ENCODE results near the gene F10.
"Not testable (repeated sequence)": the region's sequence is repeated elsewhere in the genome, so short reads cannot be mapped to it uniquely, and the experiment has no call there.

F10 gene

DNA sequence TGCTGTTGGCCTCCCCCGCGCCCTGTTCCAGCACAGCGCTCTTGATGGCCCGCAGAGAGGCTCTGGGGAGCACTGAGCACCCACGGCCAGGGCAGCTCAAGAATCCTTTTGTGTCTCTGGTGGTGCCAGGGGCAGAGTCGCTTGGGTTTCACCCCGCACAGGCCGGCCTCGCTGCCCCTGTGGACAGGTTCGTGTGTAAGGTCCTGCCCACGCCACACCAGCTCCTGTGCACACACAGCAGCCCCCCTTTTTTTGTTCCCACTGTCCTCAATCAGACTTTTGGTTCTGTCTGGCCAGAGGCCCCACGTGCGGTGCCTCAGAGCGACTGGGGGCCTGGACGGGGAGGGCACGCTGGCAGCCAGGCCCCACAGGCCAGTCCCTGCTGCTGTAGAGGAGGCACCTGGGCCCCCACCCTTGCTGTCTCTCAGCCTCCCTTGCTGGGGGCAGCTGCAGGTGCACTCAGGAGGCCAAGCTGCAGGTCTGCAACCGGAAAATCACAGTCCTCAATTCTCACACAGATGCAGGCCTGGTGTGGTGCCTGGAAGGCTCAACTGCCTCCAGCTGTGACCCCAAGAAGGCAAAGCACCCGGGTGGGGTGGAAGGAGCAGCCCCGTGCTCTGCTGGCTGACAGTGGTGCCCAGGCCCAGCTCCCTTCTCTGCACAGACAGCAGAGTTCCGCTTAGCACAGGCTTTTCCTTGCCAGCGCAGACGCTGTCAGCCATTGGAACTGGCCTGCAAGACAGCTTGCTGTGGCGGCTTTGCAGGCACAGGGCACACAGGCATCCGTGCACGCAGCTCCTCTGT lies 29.6 kb upstream of the F10 start:
- Mint-ChIP-seq H3K4me1 (no peaks in the 10 kb centered on the region), H3K9me3 (no peaks in the 10 kb centered on the region), H3K27ac (no peak overlapping the region), H3K27me3 (peaks cover 18% of the 10 kb centered on the region), H3K36me3 (no peaks in the 10 kb centered on the region), H3K4me3 (no peak overlapping the region)
- ATAC-seq: no peak

GRCh38 chr13:113093580-113094409 lies 28.8 kb upstream of the F10 start:
- H3K27me3 Mint-ChIP-seq: peaks cover 18% of the 10 kb centered on the region
- no peak overlapping the region for H3K27ac Mint-ChIP-seq
- H3K9me3 Mint-ChIP-seq: no peaks in the 10 kb centered on the region
- H3K36me3 Mint-ChIP-seq: no peaks in the 10 kb centered on the region
- no peaks in the 10 kb centered on the region for H3K4me1 Mint-ChIP-seq
- ATAC-seq: no peak
- no peak overlapping the region for H3K4me3 Mint-ChIP-seq

DNA sequence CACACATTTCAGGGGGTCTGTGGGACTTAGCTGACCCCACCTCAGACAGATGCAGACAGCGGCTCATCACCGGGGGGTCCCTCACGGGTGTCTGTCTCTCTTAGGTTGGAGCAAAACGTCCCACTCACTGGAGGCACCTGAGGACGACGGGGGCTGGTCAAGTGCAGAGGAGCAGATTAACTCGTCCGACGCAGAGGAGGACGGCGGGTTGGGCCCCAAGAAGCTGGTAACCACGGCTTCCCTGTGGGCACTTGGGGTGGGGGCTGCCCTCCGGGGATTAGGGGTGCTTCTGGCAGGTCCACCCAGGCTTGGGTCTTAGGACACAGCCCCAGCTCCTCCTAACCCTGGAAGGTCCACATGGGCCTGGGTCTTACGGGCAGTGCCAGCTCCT lies 28.2 kb upstream of the F10 start:
- peaks cover 18% of the 10 kb centered on the region for H3K27me3 Mint-ChIP-seq
- H3K4me3 Mint-ChIP-seq: no peak overlapping the region
- no peak for ATAC-seq
- no peaks in the 10 kb centered on the region for H3K4me1 Mint-ChIP-seq
- no peaks in the 10 kb centered on the region for H3K36me3 Mint-ChIP-seq
- no peaks in the 10 kb centered on the region for H3K9me3 Mint-ChIP-seq
- H3K27ac Mint-ChIP-seq: no peak overlapping the region

- H3K27me3 Mint-ChIP-seq: peaks cover 18% of the 10 kb centered on the region
- no peak overlapping the region for H3K27ac Mint-ChIP-seq
- H3K4me3 Mint-ChIP-seq: no peak overlapping the region
- H3K9me3 Mint-ChIP-seq: no peaks in the 10 kb centered on the region
- H3K4me1 Mint-ChIP-seq: no peaks in the 10 kb centered on the region
- no peaks in the 10 kb centered on the region for H3K36me3 Mint-ChIP-seq
- ATAC-seq: no peak
Observed at GRCh38 chr13:113095146-113096051, 27.2 kb upstream of the F10 start.

DNA sequence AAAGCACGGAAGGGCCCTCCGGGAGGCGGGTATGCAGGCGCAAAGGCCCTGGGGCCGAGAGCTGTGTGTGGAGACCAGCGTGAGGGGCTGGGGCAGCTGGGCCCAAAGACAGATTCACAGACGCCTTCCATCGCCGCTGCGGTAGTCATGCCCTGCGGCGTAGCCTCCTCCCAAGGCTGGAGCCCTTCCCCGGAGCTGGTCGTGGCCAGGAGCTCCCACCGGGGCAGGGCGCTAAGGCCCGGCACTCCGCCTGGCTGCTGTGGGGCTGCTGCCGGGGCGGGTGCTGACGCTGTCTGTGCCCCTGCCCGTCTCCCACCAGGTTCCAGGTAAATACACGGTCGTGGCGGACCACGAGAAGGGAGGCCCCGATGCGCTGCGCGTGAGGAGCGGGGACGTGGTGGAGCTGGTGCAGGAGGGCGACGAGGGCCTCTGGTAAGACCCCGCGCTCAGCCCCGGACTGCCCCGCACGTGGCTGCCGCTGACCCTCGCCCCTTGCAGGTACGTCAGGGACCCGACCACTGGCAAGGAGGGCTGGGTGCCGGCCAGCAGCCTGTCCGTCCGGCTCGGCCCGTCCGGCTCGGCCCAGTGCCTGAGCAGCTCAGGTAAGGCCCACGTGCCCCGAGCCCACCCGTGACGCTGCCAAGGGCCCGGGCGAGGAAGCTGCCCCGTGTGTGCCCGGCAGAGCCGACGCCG lies 26.4 kb upstream of the F10 start:
- Mint-ChIP-seq H3K4me1 (no peaks in the 10 kb centered on the region), H3K9me3 (no peaks in the 10 kb centered on the region), H3K4me3 (no peak overlapping the region), H3K36me3 (no peaks in the 10 kb centered on the region), H3K27me3 (peaks cover 18% of the 10 kb centered on the region), H3K27ac (no peak overlapping the region)
- ATAC-seq: peak; percentile 17

- ATAC-seq: peak; percentile 69
- Mint-ChIP-seq H3K4me1 (no peaks in the 10 kb centered on the region), H3K27me3 (peaks cover 18% of the 10 kb centered on the region), H3K9me3 (no peaks in the 10 kb centered on the region), H3K4me3 (no peak overlapping the region), H3K36me3 (no peaks in the 10 kb centered on the region), H3K27ac (no peak overlapping the region)
Observed at GRCh38 chr13:113096745-113097305, 25.8 kb upstream of the F10 start.

DNA sequence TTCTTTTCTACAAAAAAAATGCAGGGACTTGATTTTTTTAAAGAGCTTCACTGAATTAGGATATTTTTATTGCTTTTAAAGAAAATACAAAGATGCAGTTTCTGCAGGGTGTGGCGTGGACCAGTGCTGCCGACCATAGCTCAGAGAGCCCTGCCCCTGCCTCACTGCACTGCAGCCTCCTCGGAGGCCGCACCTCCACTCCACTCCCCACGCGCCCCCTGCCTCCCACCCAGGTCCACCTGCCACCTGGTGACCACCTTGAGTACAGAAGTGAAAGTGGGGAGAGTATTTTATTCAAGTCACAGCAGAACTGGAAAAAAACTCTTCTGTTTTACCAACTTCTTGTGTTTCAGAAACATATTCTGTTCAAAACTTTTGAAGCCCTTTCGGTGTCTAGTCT lies 24.9 kb upstream of the F10 start:
- no peaks in the 10 kb centered on the region for H3K36me3 Mint-ChIP-seq
- ATAC-seq: no peak
- no peaks in the 10 kb centered on the region for H3K4me1 Mint-ChIP-seq
- H3K4me3 Mint-ChIP-seq: no peak overlapping the region
- H3K27ac Mint-ChIP-seq: no peak overlapping the region
- H3K9me3 Mint-ChIP-seq: no peaks in the 10 kb centered on the region
- H3K27me3 Mint-ChIP-seq: peaks cover 18% of the 10 kb centered on the region

GRCh38 chr13:113098162-113098732 lies 24.4 kb upstream of the F10 start:
- H3K27ac Mint-ChIP-seq: no peak overlapping the region
- H3K4me1 Mint-ChIP-seq: no peaks in the 10 kb centered on the region
- no peak for ATAC-seq
- no peaks in the 10 kb centered on the region for H3K9me3 Mint-ChIP-seq
- H3K4me3 Mint-ChIP-seq: no peak overlapping the region
- H3K27me3 Mint-ChIP-seq: peaks cover 18% of the 10 kb centered on the region
- no peaks in the 10 kb centered on the region for H3K36me3 Mint-ChIP-seq

DNA sequence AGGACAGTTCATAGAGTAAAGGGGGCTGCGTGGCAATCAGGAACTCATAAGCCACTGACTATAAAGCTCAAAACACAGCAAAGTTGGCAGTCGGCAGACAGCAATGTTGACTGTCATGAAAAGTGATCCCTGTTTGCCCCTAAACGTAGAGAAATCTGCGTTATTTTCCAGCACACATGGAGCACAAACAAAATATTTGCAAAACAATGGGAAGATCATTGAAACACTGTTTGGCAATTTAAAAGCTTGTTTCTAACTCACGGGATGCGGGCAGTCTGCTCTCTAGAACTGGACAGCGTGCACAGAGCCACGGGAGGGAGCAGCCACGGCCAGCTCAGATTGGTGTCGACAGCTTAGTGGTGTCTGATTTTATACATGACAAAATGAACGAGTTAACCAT lies 23.5 kb upstream of the F10 start:
- no peak for ATAC-seq
- Mint-ChIP-seq H3K27ac (no peak overlapping the region), H3K36me3 (no peaks in the 10 kb centered on the region), H3K9me3 (no peaks in the 10 kb centered on the region), H3K4me3 (no peak overlapping the region), H3K27me3 (peaks cover 18% of the 10 kb centered on the region), H3K4me1 (no peaks in the 10 kb centered on the region)

DNA sequence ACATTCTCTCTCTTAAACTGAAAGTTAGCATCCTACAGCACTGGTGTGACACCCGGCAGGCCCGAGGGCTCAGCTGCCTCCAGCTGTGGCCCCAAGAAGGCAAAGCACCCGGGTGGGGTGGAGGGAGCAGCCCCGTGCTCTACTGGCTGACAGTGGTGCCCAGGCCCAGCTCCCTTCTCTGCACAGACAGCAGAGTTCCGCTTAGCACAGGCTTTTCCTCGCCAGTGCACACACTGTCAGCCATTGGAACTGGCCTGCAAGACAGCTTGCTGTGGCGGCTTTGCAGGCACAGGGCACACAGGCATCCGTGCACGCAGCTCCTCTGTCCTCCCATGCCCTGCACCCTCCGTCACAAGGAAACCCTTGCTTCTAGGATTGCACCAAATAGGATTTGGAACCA lies 20.3 kb upstream of the F10 start:
- not testable (repeated sequence) for H3K36me3 Mint-ChIP-seq, H3K4me1 Mint-ChIP-seq, H3K27me3 Mint-ChIP-seq, ATAC-seq, H3K9me3 Mint-ChIP-seq, H3K27ac Mint-ChIP-seq, H3K4me3 Mint-ChIP-seq

- Mint-ChIP-seq H3K36me3 (no peaks in the 10 kb centered on the region), H3K9me3 (no peaks in the 10 kb centered on the region), H3K27me3 (peaks cover 6% of the 10 kb centered on the region), H3K4me3 (no peak overlapping the region), H3K4me1 (no peaks in the 10 kb centered on the region), H3K27ac (no peak overlapping the region)
- no peak for ATAC-seq
Observed at GRCh38 chr13:113102727-113103126, 19.9 kb upstream of the F10 start.

- no peaks in the 10 kb centered on the region for H3K4me1 Mint-ChIP-seq
- no peak overlapping the region for H3K27ac Mint-ChIP-seq
- H3K27me3 Mint-ChIP-seq: peaks cover 6% of the 10 kb centered on the region
- H3K36me3 Mint-ChIP-seq: no peaks in the 10 kb centered on the region
- no peaks in the 10 kb centered on the region for H3K9me3 Mint-ChIP-seq
- no peak for ATAC-seq
- H3K4me3 Mint-ChIP-seq: no peak overlapping the region
Observed at GRCh38 chr13:113103646-113104045, 19.0 kb upstream of the F10 start.

DNA sequence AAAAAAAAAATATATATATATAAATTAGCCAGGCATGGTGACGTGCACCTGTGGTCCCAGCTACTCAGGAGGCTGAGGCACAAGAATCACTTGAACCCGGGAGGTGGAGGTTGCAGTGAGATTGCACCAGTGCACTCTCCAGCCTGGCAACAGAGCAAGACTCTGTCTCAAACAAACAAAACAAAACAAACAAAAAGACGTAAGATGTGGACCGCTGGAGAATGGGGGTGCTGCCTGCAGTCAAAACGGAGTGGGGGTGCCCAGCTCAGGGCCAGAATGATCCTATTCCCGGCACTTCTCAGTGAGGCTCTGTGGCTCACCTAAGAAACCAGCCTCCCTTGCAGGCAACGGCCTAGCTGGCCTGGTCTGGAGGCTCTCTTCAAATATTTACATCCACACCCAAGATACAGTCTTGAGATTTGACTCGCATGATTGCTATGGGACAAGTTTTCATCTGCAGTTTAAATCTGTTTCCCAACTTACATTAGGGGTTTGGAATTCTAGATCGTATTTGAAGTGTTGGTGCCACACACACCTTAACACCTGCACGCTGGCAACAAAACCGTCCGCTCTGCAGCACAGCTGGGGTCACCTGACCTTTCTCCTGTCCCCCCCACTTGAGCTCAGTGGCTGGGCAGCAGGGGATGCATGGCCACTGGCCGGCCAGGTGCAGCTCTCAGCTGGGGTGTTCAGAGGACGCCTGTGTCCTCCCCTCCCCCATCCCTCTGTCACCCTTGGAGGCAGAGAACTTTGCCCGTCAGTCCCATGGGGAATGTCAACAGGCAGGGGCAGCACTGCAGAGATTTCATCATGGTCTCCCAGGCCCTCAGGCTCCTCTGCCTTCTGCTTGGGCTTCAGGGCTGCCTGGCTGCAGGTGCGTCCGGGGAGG lies 17.3 kb upstream of the F10 start, which contains the start of gene F7:
TSS of gene F7 (plus strand) at position 760 of the 889 bp plus-strand sequence. CDS start at position 811, 51 bp downstream.
- H3K27ac Mint-ChIP-seq: no peak within 1 kb of the TSS
- no peaks in the 10 kb centered on the region for H3K36me3 Mint-ChIP-seq
- H3K9me3 Mint-ChIP-seq: no peaks in the 10 kb centered on the region
- no peak for ATAC-seq
- H3K4me1 Mint-ChIP-seq: no peaks in the 10 kb centered on the region
- H3K27me3 Mint-ChIP-seq: peaks cover 6% of the 10 kb centered on the region
- H3K4me3 Mint-ChIP-seq: no peak within 1 kb of the TSS

Data from stimulated activated memory B cell treated with anti-CD40 and anti-IgM and Interleukin-4, amounts not matched to agents 10 μg/mL and 1 μg/mL and 100 μg/mL, for 72 hours (primary cell).